Activated CD4-positive, alpha-beta memory T cell treated with anti-CD3 and anti-CD28 coated beads, Interleukin-2, amount 10 ng/mL, durations not matched to agents 7 days and 5 days (primary cell): Measurements from ENCODE around the gene DYNC2H1. TPM values are rescaled to one million over a fixed set of nuclear protein-coding genes. Genes with fewer than 3 reads are reported as not detected.

Experiments used
- CTCF ChIA-PET: fragments of 350-600 bp; sonication (Branson Sonifier 250); formaldehyde crosslinking; loops from one replicate; lab custom pipeline; 2021; ENCODE audit warnings: antibody characterized with exemption, inconsistent platforms; lab: Charles Lee
- POLR2A ChIA-PET: fragments of 350-600 bp; sonication (Branson Sonifier 250); formaldehyde crosslinking; loops from one replicate; lab custom pipeline; 2021; ENCODE audit warnings: antibody characterized with exemption; lab: Charles Lee
- DNase-seq: peaks from one replicate; pipeline ENCODE4 v3.0.0-alpha.2; 2020
- H3K27ac Mint-ChIP-seq: one replicate; pipeline ENCODE4 v1.8.0; 2021; ENCODE audit warnings: mild to moderate bottlenecking, mixed read lengths
- H3K27me3 Mint-ChIP-seq: one replicate; pipeline ENCODE4 v1.8.0; 2021; ENCODE audit warnings: mixed read lengths
- H3K36me3 Mint-ChIP-seq: one replicate; pipeline ENCODE4 v1.8.0; 2021; ENCODE audit warnings: low read depth, mixed read lengths
- H3K4me1 Mint-ChIP-seq: one replicate; pipeline ENCODE4 v1.8.0; 2021; ENCODE audit warnings: mixed read lengths
- H3K4me3 Mint-ChIP-seq: one replicate; pipeline ENCODE4 v1.8.0; 2021; ENCODE audit warnings: mild to moderate bottlenecking, mixed read lengths
- H3K9me3 Mint-ChIP-seq: one replicate; pipeline ENCODE4 v1.8.0; 2021; ENCODE audit warnings: mixed read lengths
- total RNA-seq, 2 experiments: library from RNA; stranded (reverse); gene quantifications; one replicate each; pipeline ENCODE4 v1.2.3, GENCODE V29; 2021

DYNC2H1 gene
- total RNA-seq: 1 to 10 TPM; 3.0 to 3.1 TPM

DNA sequence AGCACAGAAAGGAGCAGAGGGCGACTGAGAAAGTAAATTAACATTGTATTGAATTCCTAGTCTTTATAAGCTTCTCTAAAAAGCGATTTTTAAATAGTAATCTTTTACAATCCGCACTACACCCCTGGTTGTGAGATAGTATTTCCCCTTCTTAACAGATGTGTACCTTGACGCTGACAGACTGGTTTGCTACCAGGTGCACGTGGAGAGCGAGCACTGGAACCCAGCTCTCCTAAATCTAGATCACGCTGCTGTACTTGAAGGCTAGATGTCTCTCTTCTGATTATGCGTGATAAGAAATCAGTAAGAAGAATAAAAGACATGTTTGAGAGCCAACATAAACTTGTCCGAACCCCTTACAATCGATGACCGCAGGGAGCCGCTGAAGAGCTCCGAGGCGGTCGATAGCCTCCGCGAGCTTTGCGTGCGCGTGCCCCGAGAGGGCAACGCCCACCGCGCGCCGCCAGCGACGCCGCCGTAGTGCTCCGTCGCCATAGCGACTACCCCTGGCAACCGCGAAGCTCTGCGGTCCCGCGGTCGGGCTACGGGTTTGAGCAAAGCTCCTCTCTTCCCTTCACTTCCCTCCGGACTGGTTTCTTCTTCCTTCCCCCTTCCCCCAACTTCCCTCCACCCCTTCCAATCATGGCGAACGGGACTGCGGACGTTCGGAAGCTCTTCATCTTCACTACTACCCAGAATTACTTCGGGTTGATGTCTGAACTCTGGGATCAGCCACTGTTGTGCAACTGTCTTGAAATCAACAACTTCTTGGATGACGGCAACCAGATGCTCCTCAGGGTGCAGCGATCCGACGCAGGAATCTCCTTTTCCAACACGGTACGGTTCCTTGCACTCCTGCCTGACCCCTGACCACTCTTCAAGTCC lies at the start of gene DYNC2H1:
DYNC2H1 (plus strand) TSS at position 494 of the 885 bp plus-strand sequence; CDS start at position 643, 149 bp downstream.
- Mint-ChIP-seq H3K9me3 (no peaks in the 10 kb centered on the region), H3K36me3 (no peaks in the 10 kb centered on the region), H3K27ac (peak within 1 kb of the TSS; percentile 71), H3K27me3 (peaks cover 6% of the 10 kb centered on the region), H3K4me3 (peak within 1 kb of the TSS; percentile 90), H3K4me1 (peaks cover 14% of the 10 kb centered on the region)
- peak; percentile 92 for DNase-seq
- POLR2A ChIA-PET: interaction anchor here (1.1 to 3.8 kb wide), 5 partner anchors 9 to 73 kb away, joined by 3 to 88 read pairs (median 5); partner anchors contain the start of gene DCUN1D5
- CTCF ChIA-PET: interaction anchor here (0.6 to 2.2 kb wide), 18 partner anchors 9 to 1999 kb away, joined by 3 to 35 read pairs (median 4); partner anchors contain the start of gene DCUN1D5

DNA sequence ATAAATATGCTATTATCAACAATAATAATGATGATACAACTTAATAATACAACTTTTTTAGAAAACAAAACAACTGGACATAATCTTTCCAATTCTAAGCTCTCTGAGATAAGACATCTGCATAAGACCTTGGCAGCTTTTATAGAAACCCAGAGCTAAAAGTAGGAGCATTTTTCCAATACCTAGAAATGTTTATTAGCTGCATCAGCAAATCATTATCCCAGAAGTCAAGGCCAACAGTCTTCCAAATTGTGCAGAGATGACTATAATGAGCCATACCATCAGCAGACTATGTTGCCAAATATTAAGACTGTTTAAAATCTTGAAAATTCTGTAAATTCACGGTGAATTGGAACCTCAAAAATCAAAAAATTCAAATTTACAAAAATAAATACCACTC lies 47.6 kb upstream of the DYNC2H1 start:
- Mint-ChIP-seq H3K27ac (no peak overlapping the region), H3K4me1 (no peaks in the 10 kb centered on the region), H3K27me3 (no peaks in the 10 kb centered on the region), H3K36me3 (peaks cover 20% of the 10 kb centered on the region), H3K9me3 (no peaks in the 10 kb centered on the region), H3K4me3 (no peak overlapping the region)
- POLR2A ChIA-PET: no interaction called here
- CTCF ChIA-PET: no interaction called here
- DNase-seq: no peak

GRCh38 chr11:103067118-103067517 lies 42.1 kb upstream of the DYNC2H1 start:
- no peak for DNase-seq
- H3K27me3 Mint-ChIP-seq: no peaks in the 10 kb centered on the region
- H3K4me3 Mint-ChIP-seq: no peak overlapping the region
- no peaks in the 10 kb centered on the region for H3K9me3 Mint-ChIP-seq
- ChIA-PET POLR2A (no interaction called here), CTCF (interaction anchor here (1.9 kb wide), 1 partner anchor 31 kb away, joined by 4 read pairs; no protein-coding TSS in a partner anchor)
- H3K27ac Mint-ChIP-seq: no peak overlapping the region
- peaks cover 40% of the 10 kb centered on the region for H3K36me3 Mint-ChIP-seq
- peaks cover 40% of the 10 kb centered on the region for H3K4me1 Mint-ChIP-seq

- no peaks in the 10 kb centered on the region for H3K27me3 Mint-ChIP-seq
- H3K9me3 Mint-ChIP-seq: no peaks in the 10 kb centered on the region
- peaks cover 40% of the 10 kb centered on the region for H3K36me3 Mint-ChIP-seq
- ChIA-PET POLR2A (no interaction called here), CTCF (interaction anchor here (0.8 to 1.7 kb wide), 2 partner anchors 33 to 40 kb away, joined by 3 to 4 read pairs; partner anchors contain the start of gene DYNC2H1)
- peaks cover 40% of the 10 kb centered on the region for H3K4me1 Mint-ChIP-seq
- no peak overlapping the region for H3K27ac Mint-ChIP-seq
- DNase-seq: no peak
- no peak overlapping the region for H3K4me3 Mint-ChIP-seq
Measured at GRCh38 chr11:103069367-103069766, 39.9 kb upstream of the DYNC2H1 start.

DNA sequence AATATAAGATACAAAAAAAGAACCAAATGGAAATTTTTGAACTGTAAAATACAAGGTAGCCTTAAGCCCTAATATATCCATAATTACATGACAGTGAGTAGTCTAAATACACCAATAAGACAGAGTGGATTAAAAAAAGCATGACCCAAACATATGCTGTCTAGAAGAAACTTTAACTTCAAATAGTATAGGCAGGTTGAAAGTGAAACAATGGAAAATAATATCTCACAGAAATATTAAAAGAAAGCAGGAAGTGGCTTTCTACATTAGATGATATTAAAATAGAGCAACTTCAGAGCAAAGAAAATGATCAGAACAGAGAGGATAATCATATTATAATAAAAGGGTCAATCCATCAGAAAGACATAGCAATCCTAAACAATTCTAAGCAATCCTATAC lies 39.1 kb upstream of the DYNC2H1 start:
- H3K9me3 Mint-ChIP-seq: no peaks in the 10 kb centered on the region
- CTCF ChIA-PET: interaction anchor here (0.8 to 1.7 kb wide), 2 partner anchors 34 to 39 kb away, joined by 3 to 4 read pairs; partner anchors contain the start of gene DYNC2H1
- H3K4me3 Mint-ChIP-seq: no peak overlapping the region
- H3K27me3 Mint-ChIP-seq: no peaks in the 10 kb centered on the region
- POLR2A ChIA-PET: interaction anchor here (1.0 kb wide), 1 partner anchor 21 kb away, joined by 3 read pairs; the partner anchor contains the start of gene DCUN1D5
- peaks cover 43% of the 10 kb centered on the region for H3K36me3 Mint-ChIP-seq
- no peak for DNase-seq
- H3K27ac Mint-ChIP-seq: peak overlapping the region; percentile 24
- H3K4me1 Mint-ChIP-seq: peaks cover 40% of the 10 kb centered on the region

GRCh38 chr11:103071008-103071407 lies 38.2 kb upstream of the DYNC2H1 start:
- Mint-ChIP-seq H3K36me3 (peaks cover 44% of the 10 kb centered on the region), H3K4me1 (peaks cover 40% of the 10 kb centered on the region), H3K9me3 (no peaks in the 10 kb centered on the region), H3K27ac (no peak overlapping the region), H3K27me3 (no peaks in the 10 kb centered on the region), H3K4me3 (no peak overlapping the region)
- ChIA-PET CTCF (no interaction called here), POLR2A (no interaction called here)
- DNase-seq: no peak

GRCh38 chr11:103076361-103076760 lies 32.9 kb upstream of the DYNC2H1 start:
- DNase-seq: no peak
- ChIA-PET POLR2A (interaction anchor here (0.6 kb wide), 1 partner anchor 12 kb away, joined by 3 read pairs; no protein-coding TSS in a partner anchor), CTCF (no interaction called here)
- Mint-ChIP-seq H3K27ac (no peak overlapping the region), H3K27me3 (no peaks in the 10 kb centered on the region), H3K4me1 (no peaks in the 10 kb centered on the region), H3K4me3 (no peak overlapping the region), H3K36me3 (peaks cover 51% of the 10 kb centered on the region), H3K9me3 (no peaks in the 10 kb centered on the region)

DNA sequence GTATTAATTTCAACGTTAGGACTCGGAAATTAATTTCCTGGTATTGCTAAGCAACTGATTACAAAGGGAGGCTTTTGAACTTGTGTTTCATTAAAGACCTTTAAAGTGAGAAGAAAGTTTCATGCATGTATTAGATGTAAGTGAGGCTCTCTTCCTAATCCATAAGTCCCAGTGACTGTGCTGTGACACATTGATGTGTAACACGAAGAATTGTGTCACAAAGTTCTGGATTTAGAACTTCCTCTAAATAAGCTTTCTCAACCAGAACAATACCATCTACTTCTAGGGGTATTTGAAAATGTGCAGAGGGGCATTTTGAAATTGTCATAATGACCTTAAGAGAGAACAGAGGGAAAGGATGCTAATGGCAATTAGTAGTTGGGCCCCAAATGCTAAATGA lies 31.7 kb upstream of the DYNC2H1 start:
- Mint-ChIP-seq H3K27me3 (no peaks in the 10 kb centered on the region), H3K9me3 (no peaks in the 10 kb centered on the region), H3K27ac (no peak overlapping the region), H3K4me3 (no peak overlapping the region), H3K36me3 (peaks cover 53% of the 10 kb centered on the region), H3K4me1 (no peaks in the 10 kb centered on the region)
- ChIA-PET POLR2A (no interaction called here), CTCF (no interaction called here)
- no peak for DNase-seq

DNA sequence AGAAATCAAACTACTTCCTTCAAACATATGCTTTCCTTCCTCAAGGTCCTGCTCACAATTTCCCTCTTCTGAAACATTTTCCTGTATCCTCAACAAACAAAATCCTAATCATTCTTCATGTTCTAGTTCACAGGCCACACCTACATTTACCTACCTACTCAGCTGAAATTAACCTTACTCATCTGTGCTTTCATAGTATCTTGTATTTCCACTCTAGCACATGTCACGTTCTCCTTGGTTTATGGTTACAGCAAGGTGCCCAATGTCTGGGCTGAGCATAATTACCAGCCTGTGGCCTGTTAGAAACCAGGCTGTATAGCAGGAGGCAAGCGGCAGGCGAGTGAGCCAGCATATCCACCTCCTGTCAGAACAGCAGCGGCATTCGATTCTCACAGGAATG lies 30.5 kb upstream of the DYNC2H1 start:
- no peak overlapping the region for H3K4me3 Mint-ChIP-seq
- H3K4me1 Mint-ChIP-seq: no peaks in the 10 kb centered on the region
- H3K9me3 Mint-ChIP-seq: no peaks in the 10 kb centered on the region
- H3K27me3 Mint-ChIP-seq: no peaks in the 10 kb centered on the region
- CTCF ChIA-PET: no interaction called here
- H3K27ac Mint-ChIP-seq: no peak overlapping the region
- H3K36me3 Mint-ChIP-seq: peaks cover 52% of the 10 kb centered on the region
- POLR2A ChIA-PET: interaction anchor here (1.0 kb wide), 1 partner anchor 30 kb away, joined by 3 read pairs; the partner anchor contains the start of gene DYNC2H1
- DNase-seq: no peak

GRCh38 chr11:103079833-103080232 lies 29.4 kb upstream of the DYNC2H1 start:
- ChIA-PET CTCF (no interaction called here), POLR2A (interaction anchor here (1.0 kb wide), 1 partner anchor 29 kb away, joined by 3 read pairs; the partner anchor contains the start of gene DYNC2H1)
- Mint-ChIP-seq H3K27me3 (no peaks in the 10 kb centered on the region), H3K4me3 (no peak overlapping the region), H3K9me3 (no peaks in the 10 kb centered on the region), H3K27ac (no peak overlapping the region), H3K36me3 (peaks cover 46% of the 10 kb centered on the region), H3K4me1 (no peaks in the 10 kb centered on the region)
- DNase-seq: no peak

GRCh38 chr11:103085758-103086365 lies 23.4 kb upstream of the DYNC2H1 start:
- CTCF ChIA-PET: no interaction called here
- no peaks in the 10 kb centered on the region for H3K9me3 Mint-ChIP-seq

GRCh38 chr11:103086461-103086860 lies 22.8 kb upstream of the DYNC2H1 start:
- Mint-ChIP-seq H3K27me3 (no peaks in the 10 kb centered on the region), H3K9me3 (no peaks in the 10 kb centered on the region), H3K4me3 (no peak overlapping the region), H3K4me1 (peaks cover 28% of the 10 kb centered on the region), H3K27ac (no peak overlapping the region), H3K36me3 (peaks cover 19% of the 10 kb centered on the region)
- POLR2A ChIA-PET: no interaction called here
- DNase-seq: no peak
- CTCF ChIA-PET: no interaction called here

More at GRCh38 chr11:103085758-103086365, 23.4 kb upstream of the DYNC2H1 start:
- H3K27ac Mint-ChIP-seq: no peak overlapping the region
- POLR2A ChIA-PET: no interaction called here
- no peak for DNase-seq
- H3K27me3 Mint-ChIP-seq: no peaks in the 10 kb centered on the region
- peaks cover 25% of the 10 kb centered on the region for H3K4me1 Mint-ChIP-seq
- no peak overlapping the region for H3K4me3 Mint-ChIP-seq
- H3K36me3 Mint-ChIP-seq: peaks cover 19% of the 10 kb centered on the region
